Gastroesophageal sphincter (tissue), 3 donors: Measurements from ENCODE around the gene ANKUB1.

Experiments used
- CTCF ChIP-seq, 4 experiments: fragments of 200-600 bp in 2 of 4; fragments of 450-650 bp in 2 of 4; sonication (generic) in 1 of 4; IDR thresholded peaks; one replicate each; pipeline ENCODE4 v1.5.1; 2017 to 2019; ENCODE audit warnings: antibody characterized with exemption in 4 of 4, mild to moderate bottlenecking in 2 of 4, moderate library complexity in 2 of 4
- EP300 ChIP-seq: sonication (generic); formaldehyde crosslinking; IDR thresholded peaks from one replicate; pipeline ENCODE4 v1.6.1; 2017; ENCODE audit warnings: antibody characterized with exemption, mild to moderate bottlenecking
- POLR2A ChIP-seq, 2 donors: fragments of 450-650 bp; IDR thresholded peaks; one replicate each; pipeline ENCODE4 v1.6.1; 2017; ENCODE audit warnings: antibody characterized with exemption in 2 of 2, mild to moderate bottlenecking in 2 of 2, moderate library complexity in 1 of 2
- POLR2AphosphoS5 ChIP-seq: sonication (generic); formaldehyde crosslinking; IDR thresholded peaks from one replicate; pipeline ENCODE4 v1.6.1; 2017; ENCODE audit warnings: antibody characterized with exemption

DNA sequence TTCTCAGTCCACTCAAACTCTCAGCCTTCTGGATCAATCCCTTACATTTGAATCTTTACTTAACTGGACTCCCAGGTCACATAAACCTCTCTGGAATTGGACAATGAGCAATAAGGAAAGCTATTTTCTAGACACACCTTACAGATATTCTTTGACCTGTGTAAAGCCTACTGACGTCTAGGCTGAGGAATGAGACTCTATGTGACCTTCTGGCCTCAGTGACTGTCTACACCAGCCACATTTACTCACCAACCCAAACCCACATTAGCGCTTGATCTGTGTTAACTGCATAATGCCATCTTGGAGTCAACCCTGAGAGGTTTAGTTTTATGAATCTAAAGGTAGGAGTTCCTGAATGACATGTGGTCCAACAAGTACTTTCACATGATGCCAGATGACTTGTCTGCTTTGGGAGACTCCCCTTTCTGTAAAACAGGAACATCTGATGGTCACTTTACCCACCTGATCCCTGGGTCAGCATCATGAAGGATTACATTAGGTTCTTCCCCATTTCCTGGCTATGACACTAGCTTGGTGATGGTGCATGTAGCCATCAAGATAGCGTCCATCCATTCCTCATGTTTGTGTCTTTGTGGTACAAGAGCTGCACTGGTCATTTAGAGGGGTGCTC is 28.7 kb downstream of the ANKUB1 start:
- no peak for TF ChIP-seq CTCF (IDR thresholded peaks at IDR 0.05)
- no peak for TF ChIP-seq POLR2A (IDR thresholded peaks at IDR 0.05)
- TF ChIP-seq POLR2AphosphoS5, result no peak
- no peak for TF ChIP-seq EP300
